ENCODE results near the gene LRRD1. TPM values are rescaled to one million over a fixed set of nuclear protein-coding genes. Genes with fewer than 3 reads are reported as not detected.
A peak's percentile ranks its signal among the peaks of the same experiment; 100 is the strongest.

The LRRD1 gene
- total and polyA plus RNA-seq, 2 of the 13 experiments (the other 11 are each of a cell fraction or from before 2014, with no cell fraction given), result 0.03 TPM; not detected in 1

DNA sequence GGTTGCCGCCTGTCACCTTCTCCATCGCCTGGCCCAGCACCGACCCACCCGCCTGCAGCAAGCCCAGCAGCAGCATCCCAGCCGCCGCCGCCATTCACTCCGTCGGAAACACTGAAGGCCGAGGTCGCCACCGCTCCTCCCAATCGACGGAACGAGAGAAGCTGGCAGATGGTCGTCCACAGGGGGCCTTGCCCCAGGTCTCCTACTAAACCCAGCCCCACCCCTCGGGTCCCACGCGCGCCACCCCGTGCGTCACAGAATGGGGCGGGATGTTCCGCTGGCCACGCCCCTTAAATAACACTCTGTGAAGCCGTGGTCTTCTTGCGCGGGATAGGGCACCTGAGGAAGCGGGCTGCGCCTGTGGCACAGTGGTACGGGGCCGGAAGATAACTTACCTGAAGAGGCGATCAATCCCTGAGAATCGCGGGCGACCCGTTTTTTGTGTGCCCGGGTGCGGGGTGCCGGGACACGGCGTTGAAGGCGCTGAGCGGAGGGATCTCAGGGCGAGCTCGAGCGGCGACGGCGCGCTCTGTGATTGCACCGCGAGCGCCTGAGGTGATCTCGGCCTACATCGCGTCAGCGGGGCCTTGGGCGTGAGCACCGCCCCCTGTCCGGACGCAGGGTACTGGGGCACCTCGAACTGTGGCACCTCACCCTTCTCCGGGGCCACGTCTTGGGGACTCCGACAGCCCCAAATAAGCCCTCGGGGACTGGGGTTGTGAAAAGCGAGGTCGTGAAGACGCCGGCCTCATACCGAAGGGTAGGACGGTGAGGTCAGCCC is 44.5 kb downstream of the LRRD1 start, which contains the start of gene CYP51A1 (continued):
- peak; percentile 69 for TF ChIP-seq ETV5 (CRISPR knock-in tag; IDR thresholded peaks at IDR 0.05; ENCODE audit: borderline replicate concordance)
- TF ChIP-seq, protein P1, sequence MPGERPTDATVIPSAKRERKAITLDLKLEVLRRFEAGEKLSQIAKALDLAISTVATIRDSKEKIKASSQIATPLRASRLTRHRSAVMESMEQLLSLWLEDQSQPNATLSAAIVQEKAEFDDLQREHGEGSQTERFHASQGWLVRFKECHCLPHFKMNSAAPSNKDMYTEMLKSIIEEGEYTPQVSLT (CRISPR knock-in tag; IDR thresholded peaks at IDR 0.05; ENCODE audit: borderline replicate concordance, low read depth), result peak; percentile 88; the same call in 1 of the 2 replicates
- no peak for TF ChIP-seq ZNF33A (CRISPR knock-in tag; IDR thresholded peaks at IDR 0.05; ENCODE audit: borderline replicate concordance)
- no peak for TF ChIP-seq ZNF674 (CRISPR knock-in tag; IDR thresholded peaks at IDR 0.05; ENCODE audit: low read depth)
- TF ChIP-seq HNRNPK (IDR thresholded peaks at IDR 0.05; ENCODE audit: low read depth, low read length, poor library complexity, severe bottlenecking), result no peak
- TF ChIP-seq NONO (IDR thresholded peaks at IDR 0.05), result no peak
- peak; percentile 90 for TF ChIP-seq NONO (CRISPR knock-in tag; conservative IDR thresholded peaks at IDR 0.05)
- TF ChIP-seq JUND (CRISPR knock-in tag; IDR thresholded peaks at IDR 0.05), result peak; percentile 64; the same call in 1 of the 2 replicates
- peak; percentile 97; the same call in 1 of the 2 replicates for TF ChIP-seq ZNF350 (CRISPR knock-in tag; IDR thresholded peaks at IDR 0.05; ENCODE audit: borderline replicate concordance, low read depth)
- TF ChIP-seq, protein P2, sequence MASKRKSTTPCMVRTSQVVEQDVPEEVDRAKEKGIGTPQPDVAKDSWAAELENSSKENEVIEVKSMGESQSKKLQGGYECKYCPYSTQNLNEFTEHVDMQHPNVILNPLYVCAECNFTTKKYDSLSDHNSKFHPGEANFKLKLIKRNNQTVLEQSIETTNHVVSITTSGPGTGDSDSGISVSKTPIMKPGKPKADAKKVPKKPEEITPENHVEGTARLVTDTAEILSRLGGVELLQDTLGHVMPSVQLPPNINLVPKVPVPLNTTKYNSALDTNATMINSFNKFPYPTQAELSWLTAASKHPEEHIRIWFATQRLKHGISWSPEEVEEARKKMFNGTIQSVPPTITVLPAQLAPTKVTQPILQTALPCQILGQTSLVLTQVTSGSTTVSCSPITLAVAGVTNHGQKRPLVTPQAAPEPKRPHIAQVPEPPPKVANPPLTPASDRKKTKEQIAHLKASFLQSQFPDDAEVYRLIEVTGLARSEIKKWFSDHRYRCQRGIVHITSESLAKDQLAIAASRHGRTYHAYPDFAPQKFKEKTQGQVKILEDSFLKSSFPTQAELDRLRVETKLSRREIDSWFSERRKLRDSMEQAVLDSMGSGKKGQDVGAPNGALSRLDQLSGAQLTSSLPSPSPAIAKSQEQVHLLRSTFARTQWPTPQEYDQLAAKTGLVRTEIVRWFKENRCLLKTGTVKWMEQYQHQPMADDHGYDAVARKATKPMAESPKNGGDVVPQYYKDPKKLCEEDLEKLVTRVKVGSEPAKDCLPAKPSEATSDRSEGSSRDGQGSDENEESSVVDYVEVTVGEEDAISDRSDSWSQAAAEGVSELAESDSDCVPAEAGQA (IDR thresholded peaks at IDR 0.05; ENCODE audit: low read depth), result peak; percentile 74; the same call in 1 of the 2 replicates
- TF ChIP-seq, protein P2 (CRISPR knock-in tag; IDR thresholded peaks at IDR 0.05; ENCODE audit: borderline replicate concordance), result peak; percentile 78; the same call in 1 of the 2 replicates
- no peak; the same call in 1 of the 2 replicates for TF ChIP-seq HMG20A (CRISPR knock-in tag; IDR thresholded peaks at IDR 0.05; ENCODE audit: borderline replicate concordance)
- TF ChIP-seq TEAD3 (CRISPR knock-in tag; optimal IDR thresholded peaks at IDR 0.05; ENCODE audit: borderline replicate concordance), result no peak
- peak; percentile 72 for TF ChIP-seq AGO1 (IDR thresholded peaks at IDR 0.05; ENCODE audit: low read depth, low read length, poor library complexity, severe bottlenecking)
- peak; percentile 95 for TF ChIP-seq SPEN (CRISPR knock-in tag; IDR thresholded peaks at IDR 0.05; ENCODE audit: low read depth)
- peak; percentile 36; the same call in 2 of the 3 replicates for TF ChIP-seq MXI1 (IDR thresholded peaks at IDR 0.05; ENCODE audit: borderline replicate concordance, low read depth, low read length)
- TF ChIP-seq, protein P3, sequence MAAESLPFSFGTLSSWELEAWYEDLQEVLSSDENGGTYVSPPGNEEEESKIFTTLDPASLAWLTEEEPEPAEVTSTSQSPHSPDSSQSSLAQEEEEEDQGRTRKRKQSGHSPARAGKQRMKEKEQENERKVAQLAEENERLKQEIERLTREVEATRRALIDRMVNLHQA (CRISPR knock-in tag; IDR thresholded peaks at IDR 0.05), result no peak
- peak; percentile 95 for TF ChIP-seq ZNF788 (CRISPR knock-in tag; IDR thresholded peaks at IDR 0.05; ENCODE audit: borderline replicate concordance)
- peak; percentile 89; the same call in 1 of the 2 replicates for TF ChIP-seq ZNF780A (CRISPR knock-in tag; IDR thresholded peaks at IDR 0.05)
- peak; percentile 7; the same call in 1 of the 2 replicates for TF ChIP-seq EED (CRISPR knock-in tag; IDR thresholded peaks at IDR 0.05)
- peak; percentile 71 for TF ChIP-seq RNF2 (conservative IDR thresholded peaks at IDR 0.05; ENCODE audit: low read depth)
- no peak; the same call in 1 of the 2 replicates for TF ChIP-seq ZNF143 (CRISPR knock-in tag; IDR thresholded peaks at IDR 0.05)
- TF ChIP-seq ZNF432 (CRISPR knock-in tag; IDR thresholded peaks at IDR 0.05; ENCODE audit: borderline replicate concordance), result no peak

Measured in HepG2 (cell line).